ENCODE results near the gene PKP3.

Gene PKP3

GRCh38 chr11:400241-400689 lies 6.3 kb downstream of the PKP3 start:
- TF ChIP-seq SIN3A (IDR thresholded peaks at IDR 0.05; ENCODE audit: borderline replicate concordance, insufficient read depth, low read length) (no peak), FOXP2 (optimal IDR thresholded peaks at IDR 0.05; ENCODE audit: borderline replicate concordance, extremely low read depth, extremely low read length, insufficient read depth) (no peak), POLR2AphosphoS5 (IDR thresholded peaks at IDR 0.05; ENCODE audit: low read depth, low read length) (no peak), REST (IDR thresholded peaks at IDR 0.05; ENCODE audit: insufficient read depth in 1 of 2, low read depth in 2 of 2, low read length in 2 of 2) (no peak), TAF1 (IDR thresholded peaks at IDR 0.05; ENCODE audit: borderline replicate concordance, insufficient read depth, low read length) (no peak)

- TF ChIP-seq REST (IDR thresholded peaks at IDR 0.05; ENCODE audit: insufficient read depth in 1 of 2, low read depth in 2 of 2, low read length in 2 of 2) (no peak), FOXP2 (optimal IDR thresholded peaks at IDR 0.05; ENCODE audit: borderline replicate concordance, extremely low read depth, extremely low read length, insufficient read depth) (no peak), SIN3A (IDR thresholded peaks at IDR 0.05; ENCODE audit: borderline replicate concordance, insufficient read depth, low read length) (no peak), POLR2AphosphoS5 (IDR thresholded peaks at IDR 0.05; ENCODE audit: low read depth, low read length) (no peak), TAF1 (IDR thresholded peaks at IDR 0.05; ENCODE audit: borderline replicate concordance, insufficient read depth, low read length) (no peak)
Observed at GRCh38 chr11:403021-403760, 9.2 kb downstream of the PKP3 start.

- TF ChIP-seq TAF1 (IDR thresholded peaks at IDR 0.05; ENCODE audit: borderline replicate concordance, insufficient read depth, low read length) (no peak), POLR2AphosphoS5 (IDR thresholded peaks at IDR 0.05; ENCODE audit: low read depth, low read length) (no peak), REST (IDR thresholded peaks at IDR 0.05; ENCODE audit: insufficient read depth in 1 of 2, low read depth in 2 of 2, low read length in 2 of 2) (no peak), SIN3A (IDR thresholded peaks at IDR 0.05; ENCODE audit: borderline replicate concordance, insufficient read depth, low read length) (no peak), FOXP2 (optimal IDR thresholded peaks at IDR 0.05; ENCODE audit: borderline replicate concordance, extremely low read depth, extremely low read length, insufficient read depth) (no peak)
Observed at GRCh38 chr11:403761-404431, 9.9 kb downstream of the PKP3 start.

- no peak for TF ChIP-seq TAF1 (IDR thresholded peaks at IDR 0.05; ENCODE audit: borderline replicate concordance, insufficient read depth, low read length)
- no peak for TF ChIP-seq POLR2AphosphoS5 (IDR thresholded peaks at IDR 0.05; ENCODE audit: low read depth, low read length)
- TF ChIP-seq REST (IDR thresholded peaks at IDR 0.05; ENCODE audit: insufficient read depth in 1 of 2, low read depth in 2 of 2, low read length in 2 of 2): no peak
- no peak for TF ChIP-seq FOXP2 (optimal IDR thresholded peaks at IDR 0.05; ENCODE audit: borderline replicate concordance, extremely low read depth, extremely low read length, insufficient read depth)
- TF ChIP-seq SIN3A (IDR thresholded peaks at IDR 0.05; ENCODE audit: borderline replicate concordance, insufficient read depth, low read length): no peak
Observed at GRCh38 chr11:404551-405264, 10.7 kb downstream of the PKP3 start.
